AG09309 (cell line): ENCODE measurements around the gene APOE.

ENCODE experiments used
- DNase-seq: peaks from one replicate; pipeline ENCODE4 v3.0.0-alpha.2; 2010; ENCODE audit warnings: low read depth
- H3K4me3 ChIP-seq: 2 replicates; pipeline ENCODE4 v1.5.1; 2011; ENCODE audit warnings: mild to moderate bottlenecking, low read depth, low read length, moderate library complexity; ENCODE audit not compliant: control insufficient read depth
- CTCF ChIP-seq: IDR thresholded peaks from 2 replicates; pipeline ENCODE4 v1.5.1; 2011; ENCODE audit warnings: mild to moderate bottlenecking, low read depth, low read length, inconsistent platforms; ENCODE audit not compliant: insufficient read depth, control insufficient read depth; ENCODE audit errors: missing control alignments

Gene APOE

DNA sequence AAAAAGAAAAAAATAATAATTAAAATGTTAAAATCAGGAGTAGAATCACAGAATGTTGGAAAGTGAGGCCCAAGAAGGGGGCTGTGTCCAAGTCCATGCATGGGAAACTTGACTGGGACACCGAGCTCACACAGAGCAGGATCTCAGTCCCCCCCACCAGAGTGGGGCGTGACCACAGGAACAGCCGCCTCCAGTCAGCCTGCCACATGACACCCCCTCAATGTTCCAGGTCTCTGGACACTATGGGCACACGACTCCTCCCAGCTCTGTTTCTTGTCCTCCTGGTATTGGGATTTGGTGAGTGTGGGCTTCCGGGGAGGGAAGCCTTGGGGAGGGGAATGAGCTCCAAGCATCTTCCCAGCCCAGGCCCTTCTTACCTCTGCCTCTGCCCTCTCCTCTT is 42.6 kb downstream of the APOE start:
- DNase-seq = no peak
- no peak overlapping the region for H3K4me3 ChIP-seq
- no peak for TF ChIP-seq CTCF

DNA sequence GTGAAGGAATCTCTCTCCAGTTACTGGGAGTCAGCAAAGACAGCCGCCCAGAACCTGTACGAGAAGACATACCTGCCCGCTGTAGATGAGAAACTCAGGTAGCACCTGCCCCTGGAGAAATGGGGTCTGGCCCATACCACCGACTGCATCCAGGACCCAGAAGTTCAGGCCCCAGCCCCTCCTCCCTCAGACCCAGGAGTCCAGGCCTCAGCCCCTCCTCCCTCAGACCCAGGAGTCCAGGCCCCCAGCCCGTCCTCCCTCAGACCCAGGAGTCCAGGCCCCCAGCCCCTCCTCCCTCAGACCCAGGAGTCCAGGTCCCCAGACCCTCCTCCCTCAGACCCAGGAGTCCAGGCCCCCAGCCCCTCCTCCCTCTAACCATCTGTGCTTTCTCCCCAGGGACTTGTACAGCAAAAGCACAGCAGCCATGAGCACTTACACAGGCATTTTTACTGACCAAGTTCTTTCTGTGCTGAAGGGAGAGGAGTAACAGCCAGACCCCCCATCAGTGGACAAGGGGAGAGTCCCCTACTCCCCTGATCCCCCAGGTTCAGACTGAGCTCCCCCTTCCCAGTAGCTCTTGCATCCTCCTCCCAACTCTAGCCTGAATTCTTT is 43.3 kb downstream of the APOE start:
- no peak for DNase-seq
- no peak overlapping the region for H3K4me3 ChIP-seq
- no peak for TF ChIP-seq CTCF

- DNase-seq = no peak
- no peak for TF ChIP-seq CTCF
- H3K4me3 ChIP-seq = no peak overlapping the region
Observed at GRCh38 chr19:44949550-44949949, 44.0 kb downstream of the APOE start.

GRCh38 chr19:44951179-44952159 is 45.9 kb downstream of the APOE start:
- H3K4me3 ChIP-seq = no peak overlapping the region
- peak; percentile 84 for TF ChIP-seq CTCF
- peak; percentile 52 for DNase-seq

DNA sequence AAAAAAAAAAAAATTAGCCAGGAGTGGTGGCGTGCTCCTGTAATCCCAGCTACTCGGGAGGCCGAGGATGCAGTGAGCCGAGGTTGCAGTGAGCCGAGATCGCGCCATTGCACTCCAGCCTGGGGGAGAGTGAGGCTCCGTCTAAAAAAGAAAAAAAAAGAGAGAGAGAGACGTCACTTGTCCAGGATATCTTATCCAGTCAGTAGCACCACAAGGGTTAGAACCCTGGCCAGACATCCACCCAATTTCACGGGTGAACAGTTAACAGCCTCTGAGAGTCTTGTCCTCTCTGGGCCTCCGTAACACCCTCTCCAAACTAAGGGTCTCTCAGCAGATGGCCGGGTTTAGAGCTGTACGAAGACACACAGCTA is 48.7 kb downstream of the APOE start:
- no peak for TF ChIP-seq CTCF
- no peak for DNase-seq

DNA sequence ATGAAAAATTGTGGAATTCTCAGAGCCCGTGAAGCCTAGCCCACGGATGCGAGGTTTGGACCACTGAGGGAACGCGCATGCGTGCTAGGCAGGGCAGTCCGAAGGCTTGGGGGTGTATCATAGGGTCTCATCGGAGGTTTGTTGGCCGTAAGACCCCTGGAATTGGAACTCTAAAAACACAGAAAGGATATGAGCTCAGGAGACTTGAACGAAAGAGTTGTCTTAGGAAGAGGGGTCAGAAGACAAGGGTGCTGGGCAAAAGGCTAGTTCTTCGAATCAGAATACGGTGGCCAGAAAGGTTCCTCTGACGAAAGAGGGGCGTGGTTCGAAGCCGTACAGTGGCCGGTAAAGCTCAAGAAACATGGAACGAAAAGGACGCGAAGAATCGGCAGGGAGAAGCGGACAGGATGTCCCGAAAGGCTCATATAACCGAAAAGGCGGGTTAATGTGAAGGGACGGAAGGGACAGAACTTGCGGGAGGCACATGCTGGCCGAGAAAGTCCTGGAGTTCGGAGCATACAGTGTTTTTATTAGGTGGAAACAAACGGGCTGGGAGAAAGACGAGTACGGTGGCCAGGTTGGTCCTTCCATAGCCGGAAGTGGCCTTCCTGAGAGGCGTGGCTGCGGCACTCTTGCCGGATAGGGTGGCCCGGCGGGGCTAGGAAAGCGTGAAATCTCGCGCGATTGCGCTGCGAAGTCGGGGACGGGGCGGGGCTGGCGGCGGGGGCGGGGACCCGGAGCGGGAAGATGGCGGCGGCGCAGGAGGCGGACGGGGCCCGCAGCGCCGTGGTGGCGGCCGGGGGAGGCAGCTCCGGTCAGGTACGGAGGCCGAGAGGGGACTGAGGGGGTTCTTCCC is 49.3 kb downstream of the APOE start, which contains the start of gene CLPTM1:
Gene CLPTM1 (plus strand): TSS at position 732 of the 856 bp plus-strand sequence. CDS start 16 bp downstream, at position 748.
- H3K4me3 ChIP-seq = peak within 1 kb of the TSS; percentile 98
- no peak for TF ChIP-seq CTCF
- peak; percentile 87 for DNase-seq

More for the DNA sequence above, 48.7 kb downstream of the APOE start:
- peak overlapping the region; percentile 98 for H3K4me3 ChIP-seq
